ENCODE measurements around the gene SLC7A11. TPM values are rescaled to one million over a fixed set of nuclear protein-coding genes. Genes with fewer than 3 reads are reported as not detected.

Gene SLC7A11
- total RNA-seq, 4 donors from 2014 or later = 0.61 to 5.1 TPM; not detected in 2

GRCh38 chr4:138256608-138257007 is 14.5 kb upstream of the SLC7A11 start:
- H3K9me3 ChIP-seq = no peaks in the 10 kb centered on the region
- TF ChIP-seq POLR2A (IDR thresholded peaks at IDR 0.05) (no peak), CTCF (IDR thresholded peaks at IDR 0.05) (no peak)
- no peak overlapping the region for H3K27ac ChIP-seq
- H3K4me1 ChIP-seq = no peaks in the 10 kb centered on the region
- intact Hi-C loops (cut with DNase I; ENCODE audit: low total_unique reads) = no loop called here
- H3K36me3 ChIP-seq = peaks cover 0 to 3% of the 10 kb centered on the region in 2 donors
- H3K4me3 ChIP-seq = no peak overlapping the region
- DNase-seq = no peak
- H3K27me3 ChIP-seq = no peaks in the 10 kb centered on the region

GRCh38 chr4:138255917-138256597 is 13.9 kb upstream of the SLC7A11 start:
- no peaks in the 10 kb centered on the region for H3K9me3 ChIP-seq
- H3K4me3 ChIP-seq = no peak overlapping the region
- peaks cover 0 to 3% of the 10 kb centered on the region in 2 donors for H3K36me3 ChIP-seq
- H3K27ac ChIP-seq = no peak overlapping the region
- TF ChIP-seq CTCF (IDR thresholded peaks at IDR 0.05) (no peak), POLR2A (IDR thresholded peaks at IDR 0.05) (no peak)
- DNase-seq = no peak
- intact Hi-C loops (cut with DNase I; ENCODE audit: low total_unique reads) = no loop called here
- no peaks in the 10 kb centered on the region for H3K27me3 ChIP-seq
- no peaks in the 10 kb centered on the region for H3K4me1 ChIP-seq

GRCh38 chr4:138252551-138252950 is 10.4 kb upstream of the SLC7A11 start:
- H3K9me3 ChIP-seq = no peaks in the 10 kb centered on the region
- intact Hi-C loops (cut with DNase I; ENCODE audit: low total_unique reads) = no loop called here
- H3K4me1 ChIP-seq = no peaks in the 10 kb centered on the region
- peaks cover 0 to 3% of the 10 kb centered on the region in 2 donors for H3K36me3 ChIP-seq
- H3K27me3 ChIP-seq = no peaks in the 10 kb centered on the region
- DNase-seq = no peak
- H3K27ac ChIP-seq = no peak overlapping the region
- H3K4me3 ChIP-seq = no peak overlapping the region
- no peak for TF ChIP-seq POLR2A (IDR thresholded peaks at IDR 0.05)

- no peak for TF ChIP-seq CTCF (IDR thresholded peaks at IDR 0.05)
- TF ChIP-seq POLR2A (IDR thresholded peaks at IDR 0.05) = no peak
- intact Hi-C loops (cut with DNase I; ENCODE audit: low total_unique reads) = no loop called here
- H3K27ac ChIP-seq = no peak overlapping the region
- H3K4me3 ChIP-seq = no peak overlapping the region
- H3K9me3 ChIP-seq = no peaks in the 10 kb centered on the region
- no peaks in the 10 kb centered on the region for H3K27me3 ChIP-seq
- no peak for DNase-seq
- H3K36me3 ChIP-seq = peaks cover 0 to 3% of the 10 kb centered on the region in 2 donors
- no peaks in the 10 kb centered on the region for H3K4me1 ChIP-seq
Measured at GRCh38 chr4:138251938-138252337, 9.8 kb upstream of the SLC7A11 start.

GRCh38 chr4:138249132-138249531 is 7.0 kb upstream of the SLC7A11 start:
- no peak overlapping the region for H3K4me3 ChIP-seq
- no peaks in the 10 kb centered on the region for H3K4me1 ChIP-seq
- intact Hi-C loops (cut with DNase I; ENCODE audit: low total_unique reads) = no loop called here
- H3K27ac ChIP-seq = no peak overlapping the region
- no peaks in the 10 kb centered on the region for H3K27me3 ChIP-seq
- TF ChIP-seq CTCF (IDR thresholded peaks at IDR 0.05) = no peak
- no peak for DNase-seq
- H3K9me3 ChIP-seq = no peaks in the 10 kb centered on the region
- peaks cover 0 to 3% of the 10 kb centered on the region in 2 donors for H3K36me3 ChIP-seq

Data from uterus (tissue), 4 donors.